ENCODE data around the gene FOXO1. TPM values are rescaled to one million over a fixed set of nuclear protein-coding genes. Genes with fewer than 3 reads are reported as not detected.
"Not testable (repeated sequence)": the region's sequence is repeated elsewhere in the genome, so short reads cannot be mapped to it uniquely, and the experiment has no call there.

Gene FOXO1
- total RNA-seq, 1 donor from 2014 or later, result 6.2 TPM

GRCh38 chr13:40666933-40667621 is 636 bp upstream of the FOXO1 start:
- DNase-seq (ENCODE audit: low read depth), result peak; percentile 73

GRCh38 chr13:40665126-40666044 is 1.1 kb downstream of the FOXO1 start:
- peak; percentile 51 for DNase-seq (ENCODE audit: low read depth)

- peak; percentile 68 for DNase-seq (ENCODE audit: low read depth)
Measured at GRCh38 chr13:40664350-40665125, 1.9 kb downstream of the FOXO1 start.

- not testable (repeated sequence) for DNase-seq (ENCODE audit: low read depth)
Measured at GRCh38 chr13:40664100-40664349, 2.4 kb downstream of the FOXO1 start.

GRCh38 chr13:40662866-40663265 is 3.6 kb downstream of the FOXO1 start:
- DNase-seq (ENCODE audit: low read depth), result no peak

GRCh38 chr13:40661875-40662665 is 4.4 kb downstream of the FOXO1 start:
- DNase-seq (ENCODE audit: low read depth), result no peak

GRCh38 chr13:40660692-40661091 is 5.7 kb downstream of the FOXO1 start:
- no peak for DNase-seq (ENCODE audit: low read depth)

- peak; percentile 45 for DNase-seq (ENCODE audit: low read depth)
Measured at GRCh38 chr13:40660141-40660664, 6.2 kb downstream of the FOXO1 start.

GRCh38 chr13:40657951-40658350 is 8.5 kb downstream of the FOXO1 start:
- no peak for DNase-seq (ENCODE audit: low read depth)

GRCh38 chr13:40657307-40657706 is 9.1 kb downstream of the FOXO1 start:
- DNase-seq (ENCODE audit: low read depth), result peak; percentile 59

GRCh38 chr13:40656358-40656757 is 10.1 kb downstream of the FOXO1 start:
- no peak for DNase-seq (ENCODE audit: low read depth)

- DNase-seq (ENCODE audit: low read depth), result no peak
Measured at GRCh38 chr13:40653527-40654318, 12.7 kb downstream of the FOXO1 start.

- DNase-seq (ENCODE audit: low read depth), result no peak
Measured at GRCh38 chr13:40652588-40652940, 13.9 kb downstream of the FOXO1 start.

GRCh38 chr13:40651866-40652587 is 14.4 kb downstream of the FOXO1 start:
- DNase-seq (ENCODE audit: low read depth), result no peak

GRCh38 chr13:40648841-40649240 is 17.6 kb downstream of the FOXO1 start:
- DNase-seq (ENCODE audit: low read depth), result no peak

- no peak for DNase-seq (ENCODE audit: low read depth)
Measured at GRCh38 chr13:40648040-40648439, 18.4 kb downstream of the FOXO1 start.

GRCh38 chr13:40644838-40645604 is 21.4 kb downstream of the FOXO1 start:
- peak; percentile 40 for DNase-seq (ENCODE audit: low read depth)

GRCh38 chr13:40640845-40641458 is 25.5 kb downstream of the FOXO1 start:
- peak; percentile 57 for DNase-seq (ENCODE audit: low read depth)
